HepG2 (cell line): ENCODE measurements around the gene VAPA. TPM values are rescaled to one million over a fixed set of nuclear protein-coding genes. Genes with fewer than 3 reads are reported as not detected.

Experiments used
- ATAC-seq: fragments of 200-7000 bp; cut with Tn5 transposase; 3 replicates; pipeline ENCODE4 v1.9.1; 2020; ENCODE audit warnings: mild to moderate bottlenecking, moderate library complexity
- BruUV-seq: library from RNA; stranded (reverse); fragments of 400-500 nt; replicated peaks from 2 replicates; lab custom pipeline; 2021; lab: Mats Ljungman, UMichigan
- CTCF ChIA-PET: fragments of 300-600 bp; formaldehyde crosslinking; extraction: SDS; loops from one replicate; lab custom pipeline; 2021; ENCODE audit warnings: low total read pairs, inconsistent platforms, low intra/inter-chr PET ratio; lab: Yijun Ruan, JAX
- POLR2A ChIA-PET: fragments of 350-600 bp; sonication (Branson Sonifier 250); formaldehyde crosslinking; loops from one replicate; lab custom pipeline; 2020; ENCODE audit warnings: antibody characterized with exemption, inconsistent platforms; lab: Yijun Ruan, JAX
- DNase-seq: peaks from one replicate; pipeline ENCODE4 v3.0.0-alpha.2; 2015; ENCODE audit warnings: low spot score
- FAIRE-seq: peaks from 3 replicates; lab custom pipeline; 2011; peaks lifted over from hg19 to GRCh38; lab: Jason Lieb, UNC
- H2AFZ ChIP-seq: one replicate; pipeline ENCODE4 v1.6.1; 2011; ENCODE audit warnings: low read length, inconsistent platforms
- H3K27ac ChIP-seq: fragments of 300-600 bp; 3 replicates; pipeline ENCODE4 v1.8.0; 2011; ENCODE audit warnings: mixed run types, mild to moderate bottlenecking, mixed read lengths, low read length, inconsistent platforms; ENCODE audit not compliant: insufficient read depth; ENCODE audit errors: extremely low read length
- H3K27me3 ChIP-seq, 2 experiments: fragments of 200-600 bp in 1 of 2; 2 replicates in 1 of 2; 3 replicates in 1 of 2; pipeline versions ENCODE4 v1.6.0 to v1.8.0; 2011; ENCODE audit warnings: low read length in 2 of 2, mild to moderate bottlenecking in 2 of 2, moderate library complexity in 2 of 2, inconsistent platforms in 1 of 2; ENCODE audit not compliant: insufficient read depth in 2 of 2, control insufficient read depth in 1 of 2
- H3K36me3 ChIP-seq, 2 experiments: fragments of 200-600 bp in 1 of 2; replicated peaks in 1 of 2; 2 replicates in 1 of 2; 3 replicates in 1 of 2; pipeline versions ENCODE4 v1.5.1 to v1.8.0; 2011; ENCODE audit warnings: low read length in 2 of 2, inconsistent platforms in 1 of 2; ENCODE audit not compliant: insufficient read depth in 2 of 2, control insufficient read depth in 1 of 2
- H3K4me1 ChIP-seq: 2 replicates; pipeline ENCODE4 v1.5.1; 2012; ENCODE audit warnings: low read length, inconsistent platforms; ENCODE audit not compliant: insufficient read depth
- H3K4me2 ChIP-seq: 2 replicates; pipeline ENCODE4 v1.6.0; 2011; ENCODE audit warnings: low read depth, low read length, inconsistent platforms
- H3K4me3 ChIP-seq, 3 experiments: fragments of 200-600 bp in 1 of 3; sonication (generic), shearing (Covaris generic) in 1 of 3; replicated peaks in 1 of 3; 2 replicates each; pipeline ENCODE4 v1.5.1; 2011 to 2016; ENCODE audit warnings: low read length in 3 of 3, inconsistent platforms in 2 of 3, low read depth in 2 of 3, mild to moderate bottlenecking in 2 of 3, control low read depth in 1 of 3, mixed read lengths in 1 of 3; ENCODE audit not compliant: insufficient read depth in 1 of 3
- H3K79me2 ChIP-seq: one replicate; pipeline ENCODE4 v1.6.1; 2011; ENCODE audit warnings: low read length, inconsistent platforms; ENCODE audit not compliant: insufficient read depth
- H3K9ac ChIP-seq: 2 replicates; pipeline ENCODE4 v1.6.0; 2011; ENCODE audit warnings: mild to moderate bottlenecking, low read depth, low read length, inconsistent platforms; ENCODE audit not compliant: insufficient read depth
- H3K9me3 ChIP-seq: 2 replicates; pipeline ENCODE4 v1.5.1; 2012; ENCODE audit warnings: mild to moderate bottlenecking, low read length
- H4K20me1 ChIP-seq: 2 replicates; pipeline ENCODE4 v1.6.0; 2011; ENCODE audit warnings: inconsistent platforms, mild to moderate bottlenecking, low read length, moderate library complexity; ENCODE audit not compliant: insufficient read depth
- FOXA3 ChIP-seq: IDR thresholded peaks from 2 replicates; pipeline ENCODE4 v1.6.1; 2016; ENCODE audit warnings: missing genetic modification reagents, missing compliant biosample characterization
- GABPA ChIP-seq, 2 experiments: IDR thresholded peaks; 2 replicates each; pipeline ENCODE4 v1.6.1; 2011 to 2016; ENCODE audit warnings: low read depth in 2 of 2, low read length in 1 of 2, missing biosample characterization in 1 of 2, missing genetic modification characterization in 1 of 2
- HOXA9 ChIP-seq: sonication (generic); formaldehyde crosslinking; IDR thresholded peaks from 2 replicates; pipeline ENCODE4 v1.8.1; 2022; ENCODE audit warnings: missing genetic modification reagents, mild to moderate bottlenecking, moderate library complexity, borderline replicate concordance
- JUND ChIP-seq: sonication (generic); formaldehyde crosslinking; IDR thresholded peaks from 2 replicates; pipeline ENCODE4 v1.8.0; 2022; ENCODE audit warnings: mild to moderate bottlenecking, missing genetic modification reagents
- REXO4 ChIP-seq: sonication (generic); formaldehyde crosslinking; IDR thresholded peaks from 2 replicates; pipeline ENCODE4 v1.8.0; 2022; ENCODE audit warnings: missing genetic modification reagents, mild to moderate bottlenecking, borderline replicate concordance
- SALL1 ChIP-seq: sonication (generic); formaldehyde crosslinking; IDR thresholded peaks from 2 replicates; pipeline ENCODE4 v1.8.0; 2022; ENCODE audit warnings: mild to moderate bottlenecking, missing genetic modification reagents
- ZNF737 ChIP-seq: sonication (generic); formaldehyde crosslinking; IDR thresholded peaks from 2 replicates; pipeline ENCODE4 v1.5.0; 2020; ENCODE audit warnings: missing genetic modification reagents, mild to moderate bottlenecking, borderline replicate concordance
- ZNF776 ChIP-seq: sonication (generic); formaldehyde crosslinking; IDR thresholded peaks from 2 replicates; pipeline ENCODE4 v1.4.0; 2020; ENCODE audit warnings: mild to moderate bottlenecking, missing genetic modification reagents
- ZNF841 ChIP-seq: sonication (generic); formaldehyde crosslinking; IDR thresholded peaks from 2 replicates; pipeline ENCODE4 v1.8.1; 2023; ENCODE audit warnings: missing genetic modification reagents, borderline replicate concordance
- WGBS: methylation state at CpG from one replicate; pipeline ENCODE4 v1.1.6; 2017; ENCODE audit warnings: low lambda C conversion rate; 5-methylcytosine and 5-hydroxymethylcytosine counted together
- in situ Hi-C: cut with HindIII; loops from 2 replicates; pipeline ENCODE4 v1.10.0; 2017; ENCODE audit warnings: low pct_unique_long_range_greater_than_20kb; ENCODE audit not compliant: extremely low pct_ligation_motif_present
- intact Hi-C: fragments of 100-400 bp; cut with micrococcal nuclease; formaldehyde crosslinking; loops from one replicate; pipeline ENCODE4 v1.10.0; 2022; ENCODE audit not compliant: unreplicated experiment
- polyA plus RNA-seq, 8 experiments: library from polyadenylated mRNA; depleted of rRNA in 3 of 8; stranded (reverse) in 7 of 8; unstranded in 1 of 8; fragments of >200 nt; fragmentation: Illumina TruSeq in 4 of 8; extraction: Trizol in 4 of 8; gene quantifications; 2 replicates each; pipeline versions ENCODE4 v1.2.1 to v1.2.3, GENCODE V29; 2011 to 2016; ENCODE audit warnings: low read depth in 4 of 8, missing spikeins in 1 of 8, mixed read lengths in 1 of 8; ENCODE audit not compliant: insufficient read depth in 1 of 8
- total RNA-seq, 5 experiments: library from RNA; depleted of rRNA; stranded (reverse); fragments of >200 nt; fragmentation: Illumina TruSeq; extraction: Trizol; gene quantifications; 2 replicates each; pipeline ENCODE4 v1.2.3, GENCODE V29; 2016; ENCODE audit warnings: low read depth in 1 of 5
- TF ChIP-seq, protein P1 (sequence below): sonication (generic); formaldehyde crosslinking; IDR thresholded peaks from 2 replicates; pipeline ENCODE4 v1.5.0; 2020; ENCODE audit warnings: mild to moderate bottlenecking, missing genetic modification reagents, moderate library complexity

VAPA gene
- total and polyA plus RNA-seq, 2 of the 13 experiments (the other 11 are each of a cell fraction or from before 2014, with no cell fraction given) = 167 to 294 TPM

DNA sequence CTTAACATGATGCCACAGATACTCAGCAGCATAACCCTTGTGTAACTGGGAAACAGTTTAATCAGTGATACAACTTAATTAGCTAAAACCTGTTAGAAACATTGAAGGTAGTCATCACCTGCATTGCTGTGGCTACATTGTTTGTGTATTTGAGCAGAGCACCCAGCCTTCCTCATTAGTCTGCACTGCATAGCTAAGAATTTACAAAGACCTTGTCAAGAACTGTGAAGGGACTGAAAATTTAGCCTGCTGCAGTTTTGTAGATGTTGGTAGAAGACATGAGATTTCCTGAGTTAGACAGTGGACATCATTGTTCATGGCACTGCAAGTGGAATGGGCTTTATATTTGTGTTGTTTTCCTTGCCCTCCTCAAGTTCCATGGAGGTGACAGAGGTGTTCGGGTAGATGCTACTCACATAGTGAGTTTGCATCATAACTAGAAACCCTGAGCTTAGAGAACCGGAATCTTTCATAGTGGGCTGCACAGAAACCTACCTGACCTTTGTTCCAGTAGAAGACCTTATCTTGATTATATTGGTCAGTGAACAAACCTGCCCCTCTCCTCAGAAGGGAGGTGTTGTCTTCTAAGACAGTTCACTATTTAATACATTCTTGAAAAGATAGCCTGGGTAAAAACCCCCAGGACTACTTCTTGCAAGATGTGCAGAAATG is 12.5 kb downstream of the VAPA start:
- Histone ChIP-seq H3K9ac (no peak overlapping the region), H3K4me3 (no peak overlapping the region; a peak in 1 of 6 replicates), H3K4me1 (peaks cover 79% of the 10 kb centered on the region), H4K20me1 (peaks cover 91% of the 10 kb centered on the region), H3K27ac (peak overlapping the region; percentile 45), H3K9me3 (no peaks in the 10 kb centered on the region), H3K36me3 (0 out of 5 replicates have a peak, but pooled peaks cover 0 to 2% of the 10 kb centered on the region in 2 experiments), H3K79me2 (peaks cover 100% of the 10 kb centered on the region), H3K27me3 (no peaks in the 10 kb centered on the region), H3K4me2 (peak overlapping the region; percentile 43; the same call in 1 of the 2 replicates), H2AFZ (no peak overlapping the region)
- BruUV-seq = no TSS peak
- in situ Hi-C loops (loop anchor here (10.0 kb wide), 1 partner anchor 122 kb away; no protein-coding TSS in a partner anchor), intact Hi-C loops (loop anchor here (2.0 kb wide), 1 partner anchor 124 kb away; no protein-coding TSS in a partner anchor)
- WGBS = 46% methylated on average over 2 of the region's 2 CpGs
- DNase-seq (no peak), FAIRE-seq (no peak), ATAC-seq (peak; percentile 45)
- ChIA-PET POLR2A (no interaction called here), CTCF (no interaction called here)
- TF ChIP-seq ZNF841 = peak; percentile 57; the same call in 1 of the 2 replicates
- TF ChIP-seq GABPA (IDR thresholded peaks at IDR 0.05; ENCODE audit: low read depth, low read length) = no peak
- no peak for TF ChIP-seq GABPA (CRISPR knock-in tag; IDR thresholded peaks at IDR 0.05; ENCODE audit: low read depth)
- no peak for TF ChIP-seq SALL1 (CRISPR knock-in tag)
- 0 out of 2 replicates have a peak, but pooled peaks have one; percentile 3 for TF ChIP-seq FOXA3 (CRISPR knock-in tag)
- TF ChIP-seq ZNF776 (CRISPR knock-in tag) = no peak
- TF ChIP-seq REXO4 = no peak
- TF ChIP-seq ZNF737 (CRISPR knock-in tag) = no peak
- no peak for TF ChIP-seq HOXA9 (CRISPR knock-in tag)
- TF ChIP-seq, protein P1, sequence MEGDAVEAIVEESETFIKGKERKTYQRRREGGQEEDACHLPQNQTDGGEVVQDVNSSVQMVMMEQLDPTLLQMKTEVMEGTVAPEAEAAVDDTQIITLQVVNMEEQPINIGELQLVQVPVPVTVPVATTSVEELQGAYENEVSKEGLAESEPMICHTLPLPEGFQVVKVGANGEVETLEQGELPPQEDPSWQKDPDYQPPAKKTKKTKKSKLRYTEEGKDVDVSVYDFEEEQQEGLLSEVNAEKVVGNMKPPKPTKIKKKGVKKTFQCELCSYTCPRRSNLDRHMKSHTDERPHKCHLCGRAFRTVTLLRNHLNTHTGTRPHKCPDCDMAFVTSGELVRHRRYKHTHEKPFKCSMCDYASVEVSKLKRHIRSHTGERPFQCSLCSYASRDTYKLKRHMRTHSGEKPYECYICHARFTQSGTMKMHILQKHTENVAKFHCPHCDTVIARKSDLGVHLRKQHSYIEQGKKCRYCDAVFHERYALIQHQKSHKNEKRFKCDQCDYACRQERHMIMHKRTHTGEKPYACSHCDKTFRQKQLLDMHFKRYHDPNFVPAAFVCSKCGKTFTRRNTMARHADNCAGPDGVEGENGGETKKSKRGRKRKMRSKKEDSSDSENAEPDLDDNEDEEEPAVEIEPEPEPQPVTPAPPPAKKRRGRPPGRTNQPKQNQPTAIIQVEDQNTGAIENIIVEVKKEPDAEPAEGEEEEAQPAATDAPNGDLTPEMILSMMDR (CRISPR knock-in tag) = no peak
- TF ChIP-seq JUND = no peak
